K562 (cell line): ENCODE measurements around the gene HSDL2. TPM values are rescaled to one million over a fixed set of nuclear protein-coding genes. Genes with fewer than 3 reads are reported as not detected.

ENCODE experiments used
- ATAC-seq: fragments of 200-7000 bp; cut with Tn5 transposase; 3 replicates; pipeline ENCODE4 v1.9.1; 2020; ENCODE audit warnings: moderate library complexity
- BruUV-seq: library from RNA; stranded (reverse); fragments of 400-500 nt; replicated peaks from 2 replicates; lab custom pipeline; 2021; lab: Mats Ljungman, UMichigan
- CTCF ChIA-PET: fragments of 300-600 bp; formaldehyde crosslinking; extraction: SDS; loops from one replicate; lab custom pipeline; 2021; ENCODE audit warnings: low intra/inter-chr PET ratio; lab: Yijun Ruan, JAX
- POLR2A ChIA-PET: fragments of 300-600, 350-650 bp; sonication (Branson Sonifier 250); formaldehyde crosslinking; extraction: SDS; loops from one replicate; lab custom pipeline; 2021; ENCODE audit warnings: antibody characterized with exemption, inconsistent platforms; lab: Yijun Ruan, JAX
- DNase-seq, 4 experiments: peaks; one replicate each; pipeline versions ENCODE4 v3.0.0 to v3.0.0-alpha.2; 2011 to 2018; ENCODE audit warnings: low spot score in 3 of 4, mixed read lengths in 3 of 4; ENCODE audit errors: extremely low read depth in 1 of 4
- FAIRE-seq: peaks from 2 replicates; lab custom pipeline; 2011; peaks lifted over from hg19 to GRCh38; lab: Jason Lieb, UNC
- H2AFZ ChIP-seq: 2 replicates; pipeline ENCODE4 v1.6.0; 2011; ENCODE audit warnings: low read depth, low read length, control low read depth, inconsistent platforms
- H3K27ac ChIP-seq: fragments of 200-600 bp; 3 replicates; pipeline ENCODE4 v1.8.0; 2011; ENCODE audit warnings: low read depth, mild to moderate bottlenecking, control low read depth, inconsistent platforms, low read length, moderate library complexity, mixed read lengths; ENCODE audit errors: extremely low read depth
- H3K27me3 ChIP-seq, 2 experiments: fragments of 300-600 bp in 1 of 2; 2 replicates in 1 of 2; 3 replicates in 1 of 2; pipeline versions ENCODE4 v1.6.0 to v1.8.0; 2011; ENCODE audit warnings: inconsistent platforms in 2 of 2, low read length in 2 of 2, mild to moderate bottlenecking in 1 of 2, mixed read lengths in 1 of 2, moderate library complexity in 1 of 2; ENCODE audit not compliant: control insufficient read depth in 2 of 2, insufficient read depth in 2 of 2
- H3K36me3 ChIP-seq: fragments of 300-600 bp; 3 replicates; pipeline ENCODE4 v1.8.0; 2011; ENCODE audit warnings: mild to moderate bottlenecking, low read length, inconsistent platforms; ENCODE audit not compliant: control insufficient read depth, insufficient read depth
- H3K4me1 ChIP-seq, 2 experiments: fragments of 200-600 bp in 1 of 2; replicated peaks in 1 of 2; 2 replicates in 1 of 2; 3 replicates in 1 of 2; pipeline versions ENCODE4 v1.5.1 to v1.8.0; 2011; ENCODE audit warnings: inconsistent platforms in 2 of 2, low read length in 2 of 2, mild to moderate bottlenecking in 1 of 2, mixed read lengths in 1 of 2, moderate library complexity in 1 of 2; ENCODE audit not compliant: control insufficient read depth in 2 of 2, insufficient read depth in 2 of 2
- H3K4me2 ChIP-seq: 2 replicates; pipeline ENCODE4 v1.6.1; 2011; ENCODE audit warnings: low read length, control low read depth, inconsistent platforms, mixed read lengths; ENCODE audit not compliant: insufficient read depth
- H3K4me3 ChIP-seq: fragments of 200-600 bp; sonication (generic), shearing (Covaris generic); 2 replicates; pipeline ENCODE4 v1.5.1; 2016; ENCODE audit warnings: control low read depth, inconsistent platforms
- H3K79me2 ChIP-seq: fragments of 200-600 bp; 3 replicates; pipeline ENCODE4 v1.8.0; 2011; ENCODE audit warnings: low read length, inconsistent platforms; ENCODE audit not compliant: control insufficient read depth, insufficient read depth
- H3K9ac ChIP-seq, 2 experiments: 2 replicates each; pipeline versions ENCODE4 v1.6.0 to v1.6.1; 2011; ENCODE audit warnings: low read depth in 2 of 2, low read length in 2 of 2, control low read depth in 1 of 2, inconsistent platforms in 1 of 2, mild to moderate bottlenecking in 1 of 2, mixed read lengths in 1 of 2; ENCODE audit not compliant: insufficient read depth in 1 of 2
- H3K9me1 ChIP-seq: one replicate; pipeline ENCODE4 v1.6.0; 2011; ENCODE audit warnings: inconsistent platforms, mild to moderate bottlenecking, low read length, moderate library complexity; ENCODE audit not compliant: control insufficient read depth, insufficient read depth
- H3K9me3 ChIP-seq: replicated peaks from 2 replicates; pipeline ENCODE4 v1.5.1; 2011; ENCODE audit warnings: low read depth, low read length, inconsistent platforms; ENCODE audit not compliant: control insufficient read depth, insufficient read depth
- H4K20me1 ChIP-seq: replicated peaks from 2 replicates; pipeline ENCODE4 v1.6.1; 2011; ENCODE audit warnings: low read length, inconsistent platforms, mixed read lengths; ENCODE audit not compliant: control insufficient read depth, insufficient read depth
- GATAD2A ChIP-seq: fragments of 450-650 bp; IDR thresholded peaks from 2 replicates; pipeline ENCODE4 v1.6.1; 2017
- TOE1 ChIP-seq, 2 experiments: fragments of 450-650 bp in 1 of 2; sonication (generic) in 1 of 2; formaldehyde crosslinking in 1 of 2; IDR thresholded peaks; 2 replicates each; pipeline versions ENCODE4 v1.7.1 to v1.8.0; 2016 to 2022; ENCODE audit warnings: borderline replicate concordance in 2 of 2, mild to moderate bottlenecking in 2 of 2, antibody characterized with exemption in 1 of 2, inconsistent platforms in 1 of 2, low read depth in 1 of 2, missing genetic modification reagents in 1 of 2, moderate library complexity in 1 of 2
- ZNF316 ChIP-seq: fragments of 450-650 bp; IDR thresholded peaks from 2 replicates; pipeline ENCODE4 v1.6.1; 2016
- WGBS: fragments of 100-300 bp; shearing (Covaris generic); methylation state at CpG from one replicate; pipeline ENCODE4 v1.1.6; 2016; ENCODE audit warnings: low coverage, mixed read lengths; ENCODE audit not compliant: insufficient coverage; ENCODE audit errors: missing lambda C conversion rate; 5-methylcytosine and 5-hydroxymethylcytosine counted together
- in situ Hi-C: fragments of 300-500 bp; cut with MboI; formaldehyde crosslinking; loops from 4 replicates; pipeline ENCODE4 v1.15.0; 2018; ENCODE audit warnings: inconsistent platforms, mixed read lengths
- intact Hi-C: fragments of 100-400 bp; cut with micrococcal nuclease; formaldehyde crosslinking; loops from 2 replicates; pipeline ENCODE4 v1.14.2; 2022
- polyA plus RNA-seq, 8 experiments: library from polyadenylated mRNA; depleted of rRNA in 4 of 8; stranded (reverse) in 5 of 8; unstranded in 3 of 8; fragments of >200 nt; fragmentation: Nextera tagmentation in 2 of 8; fragmentation: Illumina TruSeq in 1 of 8; extraction: Ambion mirVana in 2 of 8; extraction: Trizol in 1 of 8; gene quantifications; 2 replicates each; pipeline versions ENCODE4 v1.2.1 to v1.2.3, GENCODE V29; 2011 to 2014; ENCODE audit warnings: inconsistent platforms in 1 of 8, missing spikeins in 1 of 8
- total RNA-seq, 7 experiments: library from RNA; depleted of rRNA in 6 of 7; stranded (reverse); fragments of >200 nt in 6 of 7; fragmentation: Illumina TruSeq in 2 of 7; extraction: Trizol in 2 of 7; gene quantifications; 2 replicates each; pipeline versions ENCODE4 v1.2.1 to v1.2.3, GENCODE V29; 2011 to 2021; ENCODE audit warnings: low replicate concordance in 1 of 7
- TF ChIP-seq, protein P1 (sequence below): fragments of 450-650 bp; IDR thresholded peaks from 2 replicates; pipeline ENCODE4 v1.6.1; 2016; ENCODE audit warnings: low read depth

Gene HSDL2
- total and polyA plus RNA-seq, 9 of the 15 experiments (the other 6 are each of a cell fraction or from before 2014, with no cell fraction given) = 22.8 to 74.1 (median 35.6) TPM

DNA sequence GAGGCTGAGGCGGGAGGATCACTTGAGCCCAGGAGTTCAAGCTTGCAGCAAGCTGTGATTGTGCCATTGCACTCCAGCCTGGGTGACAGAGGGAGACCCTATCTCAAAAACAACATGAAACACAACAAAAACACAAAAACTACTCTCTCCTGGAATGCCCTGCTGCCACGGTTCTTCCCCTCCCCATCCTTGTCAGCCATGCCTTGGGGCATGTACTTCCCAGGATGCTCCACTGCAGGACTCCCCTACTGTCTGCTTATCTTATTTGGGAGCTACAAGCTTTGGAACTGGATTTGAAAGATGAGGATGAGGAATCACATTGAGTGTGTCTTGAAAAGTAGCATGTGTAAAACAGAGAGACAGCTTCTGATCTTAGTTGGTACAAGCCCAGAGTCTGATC is 66.6 kb downstream of the HSDL2 start:
- CTCF ChIA-PET = no interaction called here
- Histone ChIP-seq H2AFZ (no peak overlapping the region), H3K9me1 (no peaks in the 10 kb centered on the region), H3K36me3 (peaks cover 2% of the 10 kb centered on the region; the same call in 1 of the 3 replicates), H3K9ac (no peak overlapping the region), H3K27ac (no peak overlapping the region), H3K79me2 (no peaks in the 10 kb centered on the region), H3K4me1 (peaks cover 0 to 8% of the 10 kb centered on the region in 2 experiments; a peak in 3 of 5 replicates), H3K27me3 (no peaks in the 10 kb centered on the region), H3K4me3 (no peak overlapping the region), H3K4me2 (no peak overlapping the region), H3K9me3 (no peaks in the 10 kb centered on the region), H4K20me1 (no peaks in the 10 kb centered on the region)
- no peak for TF ChIP-seq GATAD2A
- intact Hi-C loops (loop anchor here (10.0 kb wide), 1 partner anchor 348 kb away; no protein-coding TSS in a partner anchor), in situ Hi-C loops (no loop called here)
- POLR2A ChIA-PET = interaction anchor here (0.6 to 1.0 kb wide), 4 partner anchors 8 to 294 kb away, joined by 3 to 4 read pairs (median 3); no protein-coding TSS in a partner anchor
- peak; percentile 56 for ATAC-seq
- BruUV-seq = no TSS peak
- 67% methylated on average over 2 of the region's 2 CpGs for WGBS
- no peak for DNase-seq
- FAIRE-seq = no peak

DNA sequence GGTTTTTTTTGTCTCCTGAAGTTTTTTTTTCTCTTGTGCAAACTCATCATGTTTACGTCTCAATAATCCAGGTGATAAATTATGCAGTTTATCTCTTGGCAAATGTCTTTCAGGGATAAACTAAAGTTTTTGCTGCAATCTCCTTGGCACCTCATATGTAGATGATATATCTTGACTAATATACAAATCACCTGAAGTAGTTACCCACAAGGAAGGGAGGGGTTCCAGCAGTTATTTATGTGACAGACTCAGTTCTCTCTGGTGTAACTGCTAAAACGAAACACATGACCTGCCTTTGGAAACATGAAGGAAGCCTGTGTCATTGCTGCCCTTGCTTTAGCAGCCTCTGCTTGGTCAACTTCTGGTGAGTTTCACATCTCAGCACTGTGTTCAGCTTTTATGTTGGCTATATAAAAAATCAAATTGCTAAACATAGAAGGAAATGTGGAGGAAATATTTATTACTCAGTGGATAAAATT is 67.4 kb downstream of the HSDL2 start:
- Histone ChIP-seq H3K36me3 (peaks cover 2% of the 10 kb centered on the region; the same call in 1 of the 3 replicates), H3K27ac (0 out of 3 replicates have a peak overlapping the region, but pooled peaks have one; percentile 29), H3K27me3 (no peaks in the 10 kb centered on the region), H2AFZ (no peak overlapping the region), H3K9me1 (no peaks in the 10 kb centered on the region), H3K4me1 (peaks cover 0 to 8% of the 10 kb centered on the region in 2 experiments; a peak in 3 of 5 replicates), H3K79me2 (no peaks in the 10 kb centered on the region), H4K20me1 (no peaks in the 10 kb centered on the region), H3K9ac (no peak overlapping the region), H3K4me2 (no peak overlapping the region), H3K4me3 (no peak overlapping the region), H3K9me3 (no peaks in the 10 kb centered on the region)
- DNase-seq = peak in 1 of 4 experiments; percentile 28
- BruUV-seq = no TSS peak
- ChIA-PET CTCF (no interaction called here), POLR2A (interaction anchor here (0.9 to 1.0 kb wide), 3 partner anchors 9 to 13 kb away, joined by 3 to 4 read pairs (median 3); no protein-coding TSS in a partner anchor)
- intact Hi-C loops (loop anchor here (10.0 kb wide), 1 partner anchor 347 kb away; no protein-coding TSS in a partner anchor), in situ Hi-C loops (no loop called here)
- ATAC-seq = peak; percentile 66
- FAIRE-seq = peak; percentile 55
- 12% methylated on average over 2 of the region's 2 CpGs for WGBS
- TF ChIP-seq TOE1 (IDR thresholded peaks at IDR 0.05; ENCODE audit: borderline replicate concordance) (no peak), TOE1 (CRISPR knock-in tag; IDR thresholded peaks at IDR 0.05; ENCODE audit: borderline replicate concordance, low read depth) (no peak), ZNF316 (peak; percentile 47; the same call in 1 of the 2 replicates)
- TF ChIP-seq, protein P1, sequence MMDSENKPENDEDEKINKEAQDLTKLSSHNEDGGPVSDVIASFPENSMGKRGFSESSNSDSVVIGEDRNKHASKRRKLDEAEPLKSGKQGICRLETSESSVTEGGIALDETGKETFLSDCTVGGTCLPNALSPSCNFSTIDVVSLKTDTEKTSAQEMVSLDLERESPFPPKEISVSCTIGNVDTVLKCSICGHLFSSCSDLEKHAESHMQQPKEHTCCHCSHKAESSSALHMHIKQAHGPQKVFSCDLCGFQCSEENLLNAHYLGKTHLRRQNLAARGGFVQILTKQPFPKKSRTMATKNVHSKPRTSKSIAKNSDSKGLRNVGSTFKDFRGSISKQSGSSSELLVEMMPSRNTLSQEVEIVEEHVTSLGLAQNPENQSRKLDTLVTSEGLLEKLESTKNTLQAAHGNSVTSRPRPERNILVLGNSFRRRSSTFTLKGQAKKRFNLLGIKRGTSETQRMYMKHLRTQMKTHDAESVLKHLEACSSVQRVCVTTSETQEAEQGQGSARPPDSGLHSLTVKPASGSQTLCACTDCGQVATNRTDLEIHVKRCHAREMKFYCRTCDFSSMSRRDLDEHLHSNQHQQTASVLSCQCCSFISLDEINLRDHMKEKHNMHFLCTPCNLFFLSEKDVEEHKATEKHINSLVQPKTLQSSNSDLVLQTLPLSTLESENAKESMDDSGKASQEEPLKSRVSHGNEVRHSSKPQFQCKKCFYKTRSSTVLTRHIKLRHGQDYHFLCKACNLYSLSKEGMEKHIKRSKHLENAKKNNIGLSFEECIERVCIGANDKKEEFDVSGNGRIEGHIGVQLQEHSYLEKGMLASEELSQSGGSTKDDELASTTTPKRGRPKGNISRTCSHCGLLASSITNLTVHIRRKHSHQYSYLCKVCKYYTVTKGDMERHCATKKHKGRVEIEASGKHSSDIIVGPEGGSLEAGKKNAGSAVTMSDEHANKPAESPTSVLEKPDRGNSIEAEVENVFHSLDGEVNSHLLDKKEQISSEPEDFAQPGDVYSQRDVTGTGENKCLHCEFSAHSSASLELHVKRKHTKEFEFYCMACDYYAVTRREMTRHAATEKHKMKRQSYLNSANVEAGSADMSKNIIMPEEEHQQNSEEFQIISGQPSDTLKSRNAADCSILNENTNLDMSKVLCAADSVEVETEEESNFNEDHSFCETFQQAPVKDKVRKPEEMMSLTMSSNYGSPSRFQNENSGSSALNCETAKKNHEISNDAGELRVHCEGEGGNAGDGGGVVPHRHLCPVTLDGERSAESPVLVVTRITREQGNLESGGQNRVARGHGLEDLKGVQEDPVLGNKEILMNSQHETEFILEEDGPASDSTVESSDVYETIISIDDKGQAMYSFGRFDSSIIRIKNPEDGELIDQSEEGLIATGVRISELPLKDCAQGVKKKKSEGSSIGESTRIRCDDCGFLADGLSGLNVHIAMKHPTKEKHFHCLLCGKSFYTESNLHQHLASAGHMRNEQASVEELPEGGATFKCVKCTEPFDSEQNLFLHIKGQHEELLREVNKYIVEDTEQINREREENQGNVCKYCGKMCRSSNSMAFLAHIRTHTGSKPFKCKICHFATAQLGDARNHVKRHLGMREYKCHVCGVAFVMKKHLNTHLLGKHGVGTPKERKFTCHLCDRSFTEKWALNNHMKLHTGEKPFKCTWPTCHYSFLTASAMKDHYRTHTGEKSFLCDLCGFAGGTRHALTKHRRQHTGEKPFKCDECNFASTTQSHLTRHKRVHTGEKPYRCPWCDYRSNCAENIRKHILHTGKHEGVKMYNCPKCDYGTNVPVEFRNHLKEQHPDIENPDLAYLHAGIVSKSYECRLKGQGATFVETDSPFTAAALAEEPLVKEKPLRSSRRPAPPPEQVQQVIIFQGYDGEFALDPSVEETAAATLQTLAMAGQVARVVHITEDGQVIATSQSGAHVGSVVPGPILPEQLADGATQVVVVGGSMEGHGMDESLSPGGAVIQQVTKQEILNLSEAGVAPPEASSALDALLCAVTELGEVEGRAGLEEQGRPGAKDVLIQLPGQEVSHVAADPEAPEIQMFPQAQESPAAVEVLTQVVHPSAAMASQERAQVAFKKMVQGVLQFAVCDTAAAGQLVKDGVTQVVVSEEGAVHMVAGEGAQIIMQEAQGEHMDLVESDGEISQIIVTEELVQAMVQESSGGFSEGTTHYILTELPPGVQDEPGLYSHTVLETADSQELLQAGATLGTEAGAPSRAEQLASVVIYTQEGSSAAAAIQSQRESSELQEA = no peak
